GM12891 (cell line): ENCODE results near the gene SLC2A10.

Source experiments
- PAX5 ChIP-seq: IDR thresholded peaks from 2 replicates; pipeline ENCODE4 v1.6.1; 2011; ENCODE audit warnings: low read length, moderate library complexity, mild to moderate bottlenecking; ENCODE audit not compliant: insufficient read depth, severe bottlenecking
- POLR2A ChIP-seq: IDR thresholded peaks from 2 replicates; pipeline ENCODE4 v1.6.1; 2011; ENCODE audit warnings: low read depth, low read length, control low read depth
- POLR2AphosphoS5 ChIP-seq: IDR thresholded peaks from 2 replicates; pipeline ENCODE4 v1.6.1; 2011; ENCODE audit warnings: low read depth, low read length, control low read depth
- POU2F2 ChIP-seq: IDR thresholded peaks from 2 replicates; pipeline ENCODE4 v1.6.1; 2011; ENCODE audit warnings: low read depth, mild to moderate bottlenecking, control low read depth, low read length, moderate library complexity
- SPI1 ChIP-seq: IDR thresholded peaks from 2 replicates; pipeline ENCODE4 v1.6.1; 2011; ENCODE audit warnings: low read depth, low read length, control low read depth
- TAF1 ChIP-seq: IDR thresholded peaks from 2 replicates; pipeline ENCODE4 v1.6.1; 2011; ENCODE audit warnings: low read depth, low read length, control low read depth

- TF ChIP-seq POLR2A = no peak
- TF ChIP-seq SPI1 = no peak
- TF ChIP-seq POLR2AphosphoS5 = no peak
- TF ChIP-seq TAF1 = no peak
- TF ChIP-seq POU2F2 = no peak
- no peak for TF ChIP-seq PAX5
Measured at GRCh38 chr20:46765506-46766120, 56.2 kb downstream of the SLC2A10 start.
